ENCODE data around the gene P2RX5. TPM values are rescaled to one million over a fixed set of nuclear protein-coding genes. Genes with fewer than 3 reads are reported as not detected.

P2RX5 gene
- total and polyA plus RNA-seq, 2 experiments from 2014 or later: 7.5 to 13.6 TPM

DNA sequence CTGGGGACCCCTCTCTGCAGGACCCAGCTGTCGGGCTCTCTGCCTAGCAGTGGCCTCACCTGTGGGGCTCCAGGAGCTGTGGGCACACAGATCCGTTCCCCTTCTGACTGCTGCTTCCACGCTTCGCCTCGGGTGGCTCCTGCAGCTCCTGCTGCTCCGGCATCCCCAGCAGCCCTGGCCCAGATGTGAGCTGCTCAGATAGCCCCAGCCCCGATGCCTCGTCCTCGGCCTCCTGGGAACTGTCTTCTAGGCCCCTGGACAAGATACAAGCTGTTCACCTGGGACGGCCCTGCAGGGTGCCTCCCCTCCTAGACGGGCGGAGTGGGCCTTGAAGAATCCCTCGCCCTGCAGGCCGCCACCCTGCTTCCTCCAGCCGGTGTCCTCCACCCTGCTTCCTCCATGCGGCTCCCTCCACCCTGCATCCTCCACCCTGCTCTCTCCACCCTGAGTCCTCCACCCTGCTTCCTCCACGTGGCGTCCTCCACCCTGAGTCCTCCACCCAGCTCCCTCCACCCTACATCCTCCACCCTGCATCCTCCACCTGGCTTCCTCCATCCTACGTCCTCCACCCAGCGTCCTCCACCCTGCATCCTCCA is 16.3 kb downstream of the P2RX5 start:
- no peak for ATAC-seq
- no peaks in the 10 kb centered on the region for H3K27me3 ChIP-seq (ENCODE audit: insufficient read depth)
- TF ChIP-seq JUNB (IDR thresholded peaks at IDR 0.05; ENCODE audit: unreplicated experiment) (no peak), EZH2 (IDR thresholded peaks at IDR 0.05; ENCODE audit: low read depth, unreplicated experiment) (no peak), CTCF (conservative IDR thresholded peaks at IDR 0.05; ENCODE audit: low read depth in 2 of 2) (no peak), STAT1 (IDR thresholded peaks at IDR 0.05; ENCODE audit: unreplicated experiment) (no peak), CREB1 (CRISPR knock-in tag; IDR thresholded peaks at IDR 0.05; ENCODE audit: low read depth) (no peak), EZH2phosphoT487 (IDR thresholded peaks at IDR 0.05; ENCODE audit: unreplicated experiment) (no peak), NANOG (IDR thresholded peaks at IDR 0.05; ENCODE audit: borderline replicate concordance) (no peak)
- TF ChIP-seq, protein P1, sequence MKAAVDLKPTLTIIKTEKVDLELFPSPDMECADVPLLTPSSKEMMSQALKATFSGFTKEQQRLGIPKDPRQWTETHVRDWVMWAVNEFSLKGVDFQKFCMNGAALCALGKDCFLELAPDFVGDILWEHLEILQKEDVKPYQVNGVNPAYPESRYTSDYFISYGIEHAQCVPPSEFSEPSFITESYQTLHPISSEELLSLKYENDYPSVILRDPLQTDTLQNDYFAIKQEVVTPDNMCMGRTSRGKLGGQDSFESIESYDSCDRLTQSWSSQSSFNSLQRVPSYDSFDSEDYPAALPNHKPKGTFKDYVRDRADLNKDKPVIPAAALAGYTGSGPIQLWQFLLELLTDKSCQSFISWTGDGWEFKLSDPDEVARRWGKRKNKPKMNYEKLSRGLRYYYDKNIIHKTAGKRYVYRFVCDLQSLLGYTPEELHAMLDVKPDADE (IDR thresholded peaks at IDR 0.05): no peak
- TF ChIP-seq, protein P2, sequence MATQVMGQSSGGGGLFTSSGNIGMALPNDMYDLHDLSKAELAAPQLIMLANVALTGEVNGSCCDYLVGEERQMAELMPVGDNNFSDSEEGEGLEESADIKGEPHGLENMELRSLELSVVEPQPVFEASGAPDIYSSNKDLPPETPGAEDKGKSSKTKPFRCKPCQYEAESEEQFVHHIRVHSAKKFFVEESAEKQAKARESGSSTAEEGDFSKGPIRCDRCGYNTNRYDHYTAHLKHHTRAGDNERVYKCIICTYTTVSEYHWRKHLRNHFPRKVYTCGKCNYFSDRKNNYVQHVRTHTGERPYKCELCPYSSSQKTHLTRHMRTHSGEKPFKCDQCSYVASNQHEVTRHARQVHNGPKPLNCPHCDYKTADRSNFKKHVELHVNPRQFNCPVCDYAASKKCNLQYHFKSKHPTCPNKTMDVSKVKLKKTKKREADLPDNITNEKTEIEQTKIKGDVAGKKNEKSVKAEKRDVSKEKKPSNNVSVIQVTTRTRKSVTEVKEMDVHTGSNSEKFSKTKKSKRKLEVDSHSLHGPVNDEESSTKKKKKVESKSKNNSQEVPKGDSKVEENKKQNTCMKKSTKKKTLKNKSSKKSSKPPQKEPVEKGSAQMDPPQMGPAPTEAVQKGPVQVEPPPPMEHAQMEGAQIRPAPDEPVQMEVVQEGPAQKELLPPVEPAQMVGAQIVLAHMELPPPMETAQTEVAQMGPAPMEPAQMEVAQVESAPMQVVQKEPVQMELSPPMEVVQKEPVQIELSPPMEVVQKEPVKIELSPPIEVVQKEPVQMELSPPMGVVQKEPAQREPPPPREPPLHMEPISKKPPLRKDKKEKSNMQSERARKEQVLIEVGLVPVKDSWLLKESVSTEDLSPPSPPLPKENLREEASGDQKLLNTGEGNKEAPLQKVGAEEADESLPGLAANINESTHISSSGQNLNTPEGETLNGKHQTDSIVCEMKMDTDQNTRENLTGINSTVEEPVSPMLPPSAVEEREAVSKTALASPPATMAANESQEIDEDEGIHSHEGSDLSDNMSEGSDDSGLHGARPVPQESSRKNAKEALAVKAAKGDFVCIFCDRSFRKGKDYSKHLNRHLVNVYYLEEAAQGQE (IDR thresholded peaks at IDR 0.05; ENCODE audit: unreplicated experiment): no peak
- TF ChIP-seq, protein P3, sequence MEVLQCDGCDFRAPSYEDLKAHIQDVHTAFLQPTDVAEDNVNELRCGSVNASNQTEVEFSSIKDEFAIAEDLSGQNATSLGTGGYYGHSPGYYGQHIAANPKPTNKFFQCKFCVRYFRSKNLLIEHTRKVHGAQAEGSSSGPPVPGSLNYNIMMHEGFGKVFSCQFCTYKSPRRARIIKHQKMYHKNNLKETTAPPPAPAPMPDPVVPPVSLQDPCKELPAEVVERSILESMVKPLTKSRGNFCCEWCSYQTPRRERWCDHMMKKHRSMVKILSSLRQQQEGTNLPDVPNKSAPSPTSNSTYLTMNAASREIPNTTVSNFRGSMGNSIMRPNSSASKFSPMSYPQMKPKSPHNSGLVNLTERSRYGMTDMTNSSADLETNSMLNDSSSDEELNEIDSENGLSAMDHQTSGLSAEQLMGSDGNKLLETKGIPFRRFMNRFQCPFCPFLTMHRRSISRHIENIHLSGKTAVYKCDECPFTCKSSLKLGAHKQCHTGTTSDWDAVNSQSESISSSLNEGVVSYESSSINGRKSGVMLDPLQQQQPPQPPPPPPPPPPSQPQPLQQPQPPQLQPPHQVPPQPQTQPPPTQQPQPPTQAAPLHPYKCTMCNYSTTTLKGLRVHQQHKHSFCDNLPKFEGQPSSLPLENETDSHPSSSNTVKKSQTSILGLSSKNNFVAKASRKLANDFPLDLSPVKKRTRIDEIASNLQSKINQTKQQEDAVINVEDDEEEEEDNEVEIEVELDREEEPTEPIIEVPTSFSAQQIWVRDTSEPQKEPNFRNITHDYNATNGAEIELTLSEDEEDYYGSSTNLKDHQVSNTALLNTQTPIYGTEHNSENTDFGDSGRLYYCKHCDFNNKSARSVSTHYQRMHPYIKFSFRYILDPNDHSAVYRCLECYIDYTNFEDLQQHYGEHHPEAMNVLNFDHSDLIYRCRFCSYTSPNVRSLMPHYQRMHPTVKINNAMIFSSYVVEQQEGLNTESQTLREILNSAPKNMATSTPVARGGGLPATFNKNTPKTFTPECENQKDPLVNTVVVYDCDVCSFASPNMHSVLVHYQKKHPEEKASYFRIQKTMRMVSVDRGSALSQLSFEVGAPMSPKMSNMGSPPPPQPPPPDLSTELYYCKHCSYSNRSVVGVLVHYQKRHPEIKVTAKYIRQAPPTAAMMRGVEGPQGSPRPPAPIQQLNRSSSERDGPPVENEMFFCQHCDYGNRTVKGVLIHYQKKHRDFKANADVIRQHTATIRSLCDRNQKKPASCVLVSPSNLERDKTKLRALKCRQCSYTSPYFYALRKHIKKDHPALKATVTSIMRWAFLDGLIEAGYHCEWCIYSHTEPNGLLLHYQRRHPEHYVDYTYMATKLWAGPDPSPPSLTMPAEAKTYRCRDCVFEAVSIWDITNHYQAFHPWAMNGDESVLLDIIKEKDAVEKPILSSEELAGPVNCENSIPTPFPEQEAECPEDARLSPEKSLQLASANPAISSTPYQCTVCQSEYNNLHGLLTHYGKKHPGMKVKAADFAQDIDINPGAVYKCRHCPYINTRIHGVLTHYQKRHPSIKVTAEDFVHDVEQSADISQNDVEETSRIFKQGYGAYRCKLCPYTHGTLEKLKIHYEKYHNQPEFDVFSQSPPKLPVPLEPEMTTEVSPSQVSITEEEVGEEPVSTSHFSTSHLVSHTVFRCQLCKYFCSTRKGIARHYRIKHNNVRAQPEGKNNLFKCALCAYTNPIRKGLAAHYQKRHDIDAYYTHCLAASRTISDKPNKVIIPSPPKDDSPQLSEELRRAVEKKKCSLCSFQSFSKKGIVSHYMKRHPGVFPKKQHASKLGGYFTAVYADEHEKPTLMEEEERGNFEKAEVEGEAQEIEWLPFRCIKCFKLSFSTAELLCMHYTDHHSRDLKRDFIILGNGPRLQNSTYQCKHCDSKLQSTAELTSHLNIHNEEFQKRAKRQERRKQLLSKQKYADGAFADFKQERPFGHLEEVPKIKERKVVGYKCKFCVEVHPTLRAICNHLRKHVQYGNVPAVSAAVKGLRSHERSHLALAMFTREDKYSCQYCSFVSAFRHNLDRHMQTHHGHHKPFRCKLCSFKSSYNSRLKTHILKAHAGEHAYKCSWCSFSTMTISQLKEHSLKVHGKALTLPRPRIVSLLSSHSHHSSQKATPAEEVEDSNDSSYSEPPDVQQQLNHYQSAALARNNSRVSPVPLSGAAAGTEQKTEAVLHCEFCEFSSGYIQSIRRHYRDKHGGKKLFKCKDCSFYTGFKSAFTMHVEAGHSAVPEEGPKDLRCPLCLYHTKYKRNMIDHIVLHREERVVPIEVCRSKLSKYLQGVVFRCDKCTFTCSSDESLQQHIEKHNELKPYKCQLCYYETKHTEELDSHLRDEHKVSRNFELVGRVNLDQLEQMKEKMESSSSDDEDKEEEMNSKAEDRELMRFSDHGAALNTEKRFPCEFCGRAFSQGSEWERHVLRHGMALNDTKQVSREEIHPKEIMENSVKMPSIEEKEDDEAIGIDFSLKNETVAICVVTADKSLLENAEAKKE (CRISPR knock-in tag; IDR thresholded peaks at IDR 0.05): no peak
- Mint-ChIP-seq H3K36me3 (ENCODE audit: low read depth) (no peaks in the 10 kb centered on the region), H3K4me3 (no peak overlapping the region), H3K27ac (no peak overlapping the region), H3K4me1 (peaks cover 7% of the 10 kb centered on the region; the same call in 2 of the 3 replicates), H3K27me3 (ENCODE audit: insufficient read depth, low read depth, poor library complexity) (peaks cover 2% of the 10 kb centered on the region), H3K9me3 (no peaks in the 10 kb centered on the region)
- DNase-seq (ENCODE audit: low spot score): no peak
- no peaks in the 10 kb centered on the region for H3K36me3 ChIP-seq (ENCODE audit: insufficient read depth)
- H3K27ac ChIP-seq (ENCODE audit: low read depth): 0 out of 2 replicates have a peak overlapping the region, but pooled peaks have one; percentile 26
- H3F3A ChIP-seq (replicated peaks; ENCODE audit: low read depth): no peaks in the 10 kb centered on the region
- no peak overlapping the region for H2AFZ ChIP-seq
- H3K9me2 ChIP-seq (ENCODE audit: insufficient read depth): no peaks in the 10 kb centered on the region
- no peaks in the 10 kb centered on the region for H3K4me1 ChIP-seq (ENCODE audit: insufficient read depth)
- no peaks in the 10 kb centered on the region for H3K79me2 ChIP-seq (replicated peaks; ENCODE audit: insufficient read depth)
- H3K4me3 ChIP-seq: no peak overlapping the region
- no peak overlapping the region for H3K4me2 ChIP-seq
- H4K20me1 ChIP-seq (replicated peaks; ENCODE audit: insufficient read depth): no peaks in the 10 kb centered on the region

Measured in GM23338 (cell line).